ACC112 (cell line): ENCODE data around the gene ADGRG3.
"Not testable (repeated sequence)": the region's sequence is repeated elsewhere in the genome, so short reads cannot be mapped to it uniquely, and the experiment has no call there.

Experiments used
- H2AFZ ChIP-seq: fragments of 200-600 bp; sonication (generic); one replicate; pipeline ENCODE4 v1.6.0; 2017; ENCODE audit warnings: antibody characterized with exemption, low read length; ENCODE audit not compliant: unreplicated experiment
- H3K27ac ChIP-seq: fragments of 200-600 bp; sonication (generic); 2 replicates; pipeline ENCODE4 v1.5.1; 2014; ENCODE audit warnings: low read depth, mild to moderate bottlenecking, antibody characterized with exemption, low read length, moderate library complexity
- H3K27me3 ChIP-seq: fragments of 200-600 bp; sonication (generic); 2 replicates; pipeline ENCODE4 v1.6.1; 2014; ENCODE audit warnings: mild to moderate bottlenecking, antibody characterized with exemption, low read length, moderate library complexity, mixed read lengths; ENCODE audit not compliant: insufficient read depth
- H3K36me3 ChIP-seq: fragments of 200-600 bp; sonication (generic); 2 replicates; pipeline ENCODE4 v1.6.1; 2016; ENCODE audit warnings: mild to moderate bottlenecking, antibody characterized with exemption, low read length, moderate library complexity, mixed read lengths; ENCODE audit not compliant: insufficient read depth
- H3K4me1 ChIP-seq: fragments of 200-600 bp; sonication (generic); one replicate; pipeline ENCODE4 v1.6.1; 2016; ENCODE audit warnings: low read length, mixed read lengths; ENCODE audit not compliant: insufficient read depth, unreplicated experiment, control insufficient read depth
- H3K4me3 ChIP-seq: fragments of 200-600 bp; sonication (generic); 2 replicates; pipeline ENCODE4 v1.5.1; 2014; ENCODE audit warnings: mild to moderate bottlenecking, low read depth, low read length
- H3K79me2 ChIP-seq: fragments of 200-600 bp; sonication (generic); one replicate; pipeline ENCODE4 v1.6.0; 2016; ENCODE audit warnings: low read length; ENCODE audit not compliant: control insufficient read depth, unreplicated experiment, insufficient read depth

Gene ADGRG3

DNA sequence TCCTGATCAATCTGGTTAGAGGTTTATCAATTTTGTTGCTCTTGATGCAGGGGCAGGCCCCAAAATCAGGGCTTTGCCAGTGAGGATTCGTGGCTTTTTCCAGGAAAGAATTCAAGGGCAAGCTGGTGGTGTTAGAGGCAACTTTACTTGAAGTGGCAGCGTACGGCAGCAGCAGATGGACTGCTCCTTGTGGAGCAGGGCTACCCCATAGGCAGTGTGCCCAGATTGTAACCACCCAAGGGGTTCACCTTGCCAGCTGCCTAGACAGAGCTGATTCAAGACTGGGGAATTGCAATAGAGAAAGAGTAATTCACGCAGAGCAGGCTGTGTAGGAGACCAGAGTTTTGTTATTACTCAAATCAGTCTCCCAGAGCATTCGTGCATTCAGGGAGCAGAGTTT, 43.2 kb downstream of the ADGRG3 start:
- Histone ChIP-seq H3K4me1 (no peaks in the 10 kb centered on the region), H3K27ac (no peak overlapping the region), H3K27me3 (peaks cover 66% of the 10 kb centered on the region), H3K4me3 (no peak overlapping the region), H3K36me3 (no peaks in the 10 kb centered on the region), H3K79me2 (no peaks in the 10 kb centered on the region), H2AFZ (no peak overlapping the region)

GRCh38 chr16:57711993-57712392, 43.9 kb downstream of the ADGRG3 start:
- H3K27ac ChIP-seq: no peak overlapping the region
- H3K36me3 ChIP-seq: no peaks in the 10 kb centered on the region
- H3K4me1 ChIP-seq: no peaks in the 10 kb centered on the region
- no peak overlapping the region for H2AFZ ChIP-seq
- no peaks in the 10 kb centered on the region for H3K79me2 ChIP-seq
- H3K27me3 ChIP-seq: peaks cover 68% of the 10 kb centered on the region
- no peak overlapping the region for H3K4me3 ChIP-seq

- not testable (repeated sequence) for H3K79me2 ChIP-seq, H3K36me3 ChIP-seq, H3K4me1 ChIP-seq, H3K4me3 ChIP-seq, H2AFZ ChIP-seq, H3K27ac ChIP-seq
- peaks cover 62% of the 10 kb centered on the region for H3K27me3 ChIP-seq
Measured at GRCh38 chr16:57712569-57712968, 44.5 kb downstream of the ADGRG3 start.

DNA sequence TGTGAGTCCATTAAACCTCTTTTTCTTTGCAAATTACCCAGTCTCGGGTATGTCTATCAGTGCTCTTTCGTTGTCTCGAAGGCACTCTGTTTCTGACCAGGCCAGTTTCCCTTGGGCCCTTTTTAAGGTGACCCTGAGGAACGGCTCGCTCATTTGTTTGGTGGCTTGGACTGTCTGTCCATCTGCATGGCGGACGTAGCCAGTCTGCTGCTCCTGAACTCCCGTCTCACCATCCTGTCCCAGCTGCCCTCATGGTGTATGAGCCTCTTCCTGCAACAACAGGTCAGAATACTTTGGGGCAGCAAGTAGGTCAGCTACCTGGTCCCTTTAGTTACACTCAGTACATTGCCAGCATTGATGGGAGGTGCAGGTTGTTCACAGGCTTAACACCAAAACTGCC, 45.5 kb downstream of the ADGRG3 start:
- Histone ChIP-seq H3K4me3 (no peak overlapping the region), H3K27me3 (peaks cover 52% of the 10 kb centered on the region), H2AFZ (no peak overlapping the region), H3K4me1 (no peaks in the 10 kb centered on the region), H3K27ac (no peak overlapping the region), H3K79me2 (no peaks in the 10 kb centered on the region), H3K36me3 (no peaks in the 10 kb centered on the region)

- Histone ChIP-seq H3K27me3 (peaks cover 51% of the 10 kb centered on the region), H3K4me3 (no peak overlapping the region), H3K27ac (no peak overlapping the region), H3K36me3 (no peaks in the 10 kb centered on the region), H3K4me1 (no peaks in the 10 kb centered on the region), H3K79me2 (no peaks in the 10 kb centered on the region), H2AFZ (no peak overlapping the region)
Measured at GRCh38 chr16:57714047-57714446, 45.9 kb downstream of the ADGRG3 start.

GRCh38 chr16:57720142-57720575, 52.1 kb downstream of the ADGRG3 start:
- Histone ChIP-seq H3K36me3 (no peaks in the 10 kb centered on the region), H3K4me3 (no peak overlapping the region), H3K27me3 (peaks cover 14% of the 10 kb centered on the region; the same call in 1 of the 2 replicates), H3K4me1 (peaks cover under 1% of the 10 kb centered on the region), H2AFZ (no peak overlapping the region), H3K79me2 (no peaks in the 10 kb centered on the region), H3K27ac (no peak overlapping the region)

DNA sequence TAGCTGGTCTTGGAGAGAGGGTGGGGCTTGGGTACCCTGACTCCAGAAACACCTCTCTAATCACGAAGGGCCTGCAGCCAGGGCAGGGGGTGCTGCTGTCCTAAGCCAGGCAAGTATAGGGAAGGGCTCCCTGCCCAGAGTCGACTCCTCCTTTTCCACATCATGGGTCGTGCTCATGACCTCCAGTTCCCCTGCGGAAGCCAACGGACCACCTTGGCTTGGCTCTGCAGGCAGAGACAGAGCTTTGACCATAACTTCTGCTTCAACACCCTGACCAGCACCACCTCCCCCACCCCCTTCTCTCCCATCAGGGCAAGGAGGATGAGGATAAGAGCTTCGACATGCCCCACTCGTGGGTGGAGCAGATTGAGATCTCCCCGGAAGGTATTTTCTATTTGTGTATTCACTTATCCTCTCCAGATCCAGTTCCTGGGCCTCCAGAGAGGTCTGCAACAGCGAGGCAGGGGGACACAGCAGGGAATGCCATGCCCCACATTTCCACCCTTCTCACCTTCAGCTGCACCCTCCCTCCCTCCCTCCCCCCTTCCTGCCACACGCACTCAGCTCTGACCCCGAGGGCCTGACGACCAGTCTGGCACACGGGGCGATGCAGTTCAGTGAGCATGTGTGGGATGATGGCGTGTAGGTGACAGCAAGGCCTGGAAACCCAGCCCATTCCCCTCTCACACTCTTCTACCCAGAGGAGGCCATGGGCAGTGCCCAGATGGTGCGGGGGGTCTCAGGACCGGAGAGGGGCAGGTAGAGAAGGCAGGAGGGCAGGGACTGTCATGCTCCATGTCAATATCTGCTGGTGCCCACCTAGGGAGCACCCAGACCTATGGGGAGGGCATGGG, 53.5 kb downstream of the ADGRG3 start:
- H2AFZ ChIP-seq: no peak overlapping the region
- H3K4me3 ChIP-seq: no peak overlapping the region

DNA sequence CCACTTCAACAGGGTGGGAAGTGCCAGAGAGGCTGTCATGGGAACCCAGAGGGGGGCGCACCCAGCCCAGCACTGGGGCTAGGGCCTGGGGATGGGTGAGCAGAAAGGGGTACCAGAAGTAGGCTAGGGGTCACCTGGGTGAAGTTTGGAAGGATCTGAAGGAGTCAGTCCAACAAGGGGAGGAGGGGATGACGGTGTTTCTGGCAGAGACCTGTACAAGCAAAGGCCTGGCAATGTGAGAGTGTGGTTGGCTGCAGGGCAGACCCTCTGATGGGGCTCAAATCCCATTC, 54.0 kb downstream of the ADGRG3 start:
- Histone ChIP-seq H2AFZ (no peak overlapping the region), H3K79me2 (no peaks in the 10 kb centered on the region), H3K27me3 (no peaks in the 10 kb centered on the region), H3K4me1 (peaks cover 4% of the 10 kb centered on the region), H3K27ac (no peak overlapping the region), H3K36me3 (no peaks in the 10 kb centered on the region), H3K4me3 (no peak overlapping the region)

More for the DNA sequence above, 53.5 kb downstream of the ADGRG3 start:
- Histone ChIP-seq H3K4me1 (peaks cover 4% of the 10 kb centered on the region), H3K79me2 (no peaks in the 10 kb centered on the region), H3K36me3 (no peaks in the 10 kb centered on the region), H3K27me3 (peaks cover 3% of the 10 kb centered on the region; the same call in 1 of the 2 replicates), H3K27ac (no peak overlapping the region)

DNA sequence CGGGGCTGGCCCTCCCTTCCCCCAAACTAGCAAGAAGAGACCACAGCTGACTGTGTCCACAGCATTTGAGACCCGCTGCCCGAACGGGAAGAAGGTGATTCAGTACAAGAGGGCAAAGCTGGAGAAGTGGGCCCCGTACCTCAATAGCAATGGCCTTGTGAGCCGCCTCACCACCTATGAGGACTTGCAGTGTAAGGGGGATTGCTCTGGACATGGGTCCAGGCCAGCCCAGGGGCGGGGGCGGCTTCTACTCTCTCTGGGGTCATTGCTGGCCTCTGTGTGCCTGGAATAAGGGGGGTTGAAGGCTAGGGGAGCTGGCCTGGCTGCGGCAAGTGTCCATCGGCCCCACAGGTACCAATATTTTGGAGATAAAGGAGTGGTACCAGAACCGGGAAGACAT, 54.5 kb downstream of the ADGRG3 start:
- no peaks in the 10 kb centered on the region for H3K36me3 ChIP-seq

DNA sequence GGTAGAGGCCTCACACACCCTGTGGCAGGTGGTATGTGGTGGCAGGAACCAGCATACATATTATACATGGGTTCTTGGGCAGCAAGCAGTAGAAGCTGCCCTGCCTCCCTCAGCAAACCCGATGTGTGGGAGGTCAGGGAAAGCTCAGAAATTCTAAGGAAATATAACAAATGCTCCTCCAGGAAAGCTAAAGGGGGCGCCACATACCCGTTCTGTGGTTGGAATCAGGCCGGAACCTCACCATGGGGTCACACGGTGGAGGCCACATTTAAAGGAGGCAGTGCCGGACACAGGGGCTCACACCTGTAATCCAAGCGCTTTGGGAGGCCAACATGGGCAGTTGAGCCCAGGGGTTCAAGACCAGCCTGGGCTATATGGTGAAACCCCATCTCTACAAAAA, 55.1 kb downstream of the ADGRG3 start:
- H3K4me1 ChIP-seq: peaks cover 4% of the 10 kb centered on the region
- H3K27ac ChIP-seq: no peak overlapping the region
- H3K4me3 ChIP-seq: no peak overlapping the region
- no peaks in the 10 kb centered on the region for H3K27me3 ChIP-seq
- H3K36me3 ChIP-seq: no peaks in the 10 kb centered on the region
- no peaks in the 10 kb centered on the region for H3K79me2 ChIP-seq
- H2AFZ ChIP-seq: no peak overlapping the region

More for the DNA sequence above, 54.5 kb downstream of the ADGRG3 start:
- Histone ChIP-seq H3K27me3 (no peaks in the 10 kb centered on the region), H3K79me2 (no peaks in the 10 kb centered on the region), H3K4me3 (no peak overlapping the region), H3K4me1 (peaks cover 4% of the 10 kb centered on the region), H2AFZ (no peak overlapping the region), H3K27ac (no peak overlapping the region)

DNA sequence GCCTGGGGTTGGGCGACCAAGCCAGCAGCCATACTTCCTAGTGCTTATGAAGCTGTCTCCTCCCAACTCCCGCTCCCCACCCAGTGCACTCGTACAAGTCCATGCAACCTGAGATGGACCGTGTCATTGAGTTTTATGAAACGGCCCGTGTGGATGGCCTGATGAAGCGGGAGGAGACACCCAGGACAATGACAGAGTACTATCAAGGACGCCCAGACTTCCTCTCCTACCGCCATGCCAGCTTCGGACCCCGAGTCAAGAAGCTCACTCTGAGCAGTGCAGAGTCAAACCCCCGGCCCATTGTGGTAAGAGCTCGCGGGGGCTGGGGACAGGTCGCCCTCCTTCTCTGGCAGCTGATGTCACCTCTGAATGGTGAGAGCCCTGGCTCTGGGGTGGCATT, 56.4 kb downstream of the ADGRG3 start:
- H3K4me3 ChIP-seq: no peak overlapping the region
- no peak overlapping the region for H3K27ac ChIP-seq
- peaks cover 4% of the 10 kb centered on the region for H3K4me1 ChIP-seq

More for the DNA sequence above, 56.4 kb downstream of the ADGRG3 start:
- H3K27me3 ChIP-seq: no peaks in the 10 kb centered on the region
- H3K36me3 ChIP-seq: no peaks in the 10 kb centered on the region
- H2AFZ ChIP-seq: no peak overlapping the region
- no peaks in the 10 kb centered on the region for H3K79me2 ChIP-seq
